M059J (cell line): Measurements from ENCODE around the gene UBE2O. TPM values are rescaled to one million over a fixed set of nuclear protein-coding genes. Genes with fewer than 3 reads are reported as not detected.
"Not testable (repeated sequence)": the region's sequence is repeated elsewhere in the genome, so short reads cannot be mapped to it uniquely, and the experiment has no call there.

ENCODE experiments used
- DNase-seq: peaks from one replicate; pipeline ENCODE4 v3.0.0-alpha.2; 2012; ENCODE audit warnings: low read depth
- total RNA-seq: library from RNA; depleted of rRNA; stranded (reverse); fragments of >200 nt; shearing (Covaris generic); gene quantifications from 2 replicates; pipeline ENCODE4 v1.2.3, GENCODE V29; 2014

Gene UBE2O
- total RNA-seq, 1 experiment from 2014 or later, result 18.5 TPM

GRCh38 chr17:76371656-76372628 lies 81.0 kb downstream of the UBE2O start:
- DNase-seq, result peak; percentile 94

DNA sequence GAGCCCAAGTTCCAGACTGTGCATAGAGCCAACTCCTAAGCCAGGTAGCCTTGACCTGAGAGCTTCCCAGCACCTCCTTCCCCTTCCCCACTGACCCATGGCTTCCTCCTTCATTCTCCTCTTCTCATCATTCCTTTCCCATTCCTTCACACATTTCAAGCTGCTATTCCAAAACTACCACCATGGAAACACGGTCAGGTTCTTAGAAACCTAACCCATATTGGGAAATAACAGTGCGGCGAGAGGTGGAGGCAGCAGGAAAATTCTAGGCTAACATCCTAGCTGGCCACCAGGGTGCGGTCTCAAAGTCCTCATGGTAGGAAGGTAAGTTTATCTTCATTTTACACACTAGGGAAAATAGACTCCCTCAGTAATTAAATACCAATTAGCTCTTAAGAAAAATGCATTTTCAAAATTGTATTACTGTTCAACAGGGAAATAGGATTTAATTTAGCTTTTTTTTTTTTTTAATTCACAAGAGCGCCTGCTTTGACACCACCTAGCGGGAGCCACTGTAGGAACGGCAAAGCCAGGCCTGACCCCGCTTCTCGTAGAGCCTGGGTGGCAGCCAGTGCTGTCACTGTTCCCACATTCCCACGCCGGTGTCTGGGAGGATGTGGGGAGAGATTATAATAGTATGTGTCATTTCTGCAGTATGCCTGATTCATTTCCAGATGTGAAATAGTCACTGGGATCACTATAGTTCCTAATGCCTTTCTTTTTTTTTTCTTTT lies 82.5 kb downstream of the UBE2O start:
- DNase-seq, result peak; percentile 96

GRCh38 chr17:76369804-76370203 lies 83.1 kb downstream of the UBE2O start:
- no peak for DNase-seq

- no peak for DNase-seq
Observed at GRCh38 chr17:76369379-76369778, 83.6 kb downstream of the UBE2O start.

DNA sequence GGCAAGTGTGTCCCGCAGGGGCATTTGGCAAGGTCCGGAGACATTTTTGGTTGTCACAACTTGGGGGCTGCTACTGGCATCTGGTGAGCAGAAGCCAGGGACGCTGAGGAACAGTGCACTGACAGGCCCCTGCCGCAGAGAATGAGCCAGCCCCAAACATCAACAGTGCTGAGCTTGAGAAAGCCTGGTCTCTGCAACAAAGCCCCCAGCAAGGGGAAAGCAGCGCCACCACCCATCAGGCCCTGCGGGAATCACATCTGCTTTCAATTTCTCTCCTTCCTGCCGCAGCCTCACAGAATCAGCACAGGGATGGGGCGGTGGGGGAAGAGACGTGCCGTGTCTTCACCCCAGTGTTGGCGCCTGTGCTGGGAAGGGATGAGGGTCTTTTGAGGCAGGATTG lies 84.4 kb downstream of the UBE2O start:
- DNase-seq, result no peak

GRCh38 chr17:76367642-76368041 lies 85.3 kb downstream of the UBE2O start:
- no peak for DNase-seq

GRCh38 chr17:76366247-76366646 lies 86.7 kb downstream of the UBE2O start:
- DNase-seq, result no peak

GRCh38 chr17:76365256-76365903 lies 87.6 kb downstream of the UBE2O start:
- no peak for DNase-seq

DNA sequence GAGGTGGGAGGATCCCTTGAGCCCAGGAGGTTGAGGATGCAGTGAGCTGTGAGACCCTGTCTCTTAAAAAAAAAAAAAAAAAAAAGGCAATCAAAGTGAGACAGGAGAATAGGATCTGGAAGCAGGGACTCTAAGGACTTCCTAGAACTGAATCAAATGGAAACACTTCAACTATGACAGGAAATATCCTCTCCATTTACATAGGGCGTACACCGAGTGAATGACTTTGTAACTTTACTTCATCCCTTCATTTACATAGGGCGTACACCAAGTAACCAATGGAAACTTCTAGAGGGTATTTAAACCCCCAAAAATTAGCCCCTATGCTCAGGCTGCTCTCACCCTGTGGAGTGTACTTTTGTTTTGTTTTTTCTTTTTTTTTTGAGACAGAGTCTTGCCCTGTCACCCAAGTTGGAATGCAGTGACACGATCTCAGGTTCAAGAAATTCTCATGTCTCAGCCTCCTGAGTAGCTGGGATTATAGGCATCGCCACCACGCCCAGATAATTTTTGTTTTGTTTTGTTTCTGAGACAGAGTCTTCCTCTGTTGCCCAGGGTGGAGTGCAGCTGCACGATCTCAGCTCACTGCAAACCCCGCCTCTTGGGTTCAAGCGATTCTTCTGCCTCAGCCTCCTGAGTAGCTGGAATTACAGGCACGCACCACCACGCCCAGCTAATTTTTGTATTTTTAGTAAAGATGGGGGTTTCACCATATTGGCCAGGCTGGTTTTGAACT lies 89.7 kb downstream of the UBE2O start:
- no peak for DNase-seq

DNA sequence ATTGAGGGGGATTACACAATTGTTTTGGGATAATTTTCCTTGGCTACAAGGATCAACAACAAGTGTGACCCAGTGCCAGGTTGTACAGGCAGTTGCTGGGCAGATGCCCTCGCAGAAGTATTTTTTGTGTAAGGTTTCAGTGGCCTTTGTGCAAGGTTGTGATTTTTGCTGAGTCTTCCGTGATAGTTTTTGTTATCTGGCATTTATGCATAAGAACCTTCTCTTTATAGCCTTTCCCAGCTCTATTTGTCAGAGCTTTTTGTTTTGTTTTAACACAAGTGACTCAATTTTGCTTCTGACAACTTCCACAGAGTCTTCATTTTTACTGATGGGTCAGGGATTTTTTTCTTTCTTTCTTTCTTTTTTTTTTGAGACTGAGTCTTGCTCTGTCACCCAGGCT lies 92.5 kb downstream of the UBE2O start:
- no peak for DNase-seq

DNA sequence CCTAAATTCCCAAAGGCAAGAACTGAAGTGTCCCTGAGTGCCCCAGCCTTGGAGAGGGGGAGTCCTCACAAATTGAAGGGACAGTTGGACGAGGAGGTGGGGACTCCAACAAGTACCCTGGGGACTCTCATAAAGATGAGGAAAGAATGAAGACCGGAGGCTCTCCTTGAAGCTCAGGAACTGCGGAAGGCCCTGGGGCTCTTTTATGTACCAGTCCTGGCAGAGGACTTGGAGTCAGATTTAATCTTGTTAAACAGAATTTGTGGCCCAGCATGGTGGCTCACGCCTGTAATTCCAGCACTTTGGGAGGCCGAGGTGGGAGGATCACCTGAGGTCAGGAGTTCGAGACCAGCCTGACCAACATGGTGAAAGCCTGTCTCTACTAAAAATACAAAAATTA lies 93.2 kb downstream of the UBE2O start:
- DNase-seq, result not testable (repeated sequence)

DNA sequence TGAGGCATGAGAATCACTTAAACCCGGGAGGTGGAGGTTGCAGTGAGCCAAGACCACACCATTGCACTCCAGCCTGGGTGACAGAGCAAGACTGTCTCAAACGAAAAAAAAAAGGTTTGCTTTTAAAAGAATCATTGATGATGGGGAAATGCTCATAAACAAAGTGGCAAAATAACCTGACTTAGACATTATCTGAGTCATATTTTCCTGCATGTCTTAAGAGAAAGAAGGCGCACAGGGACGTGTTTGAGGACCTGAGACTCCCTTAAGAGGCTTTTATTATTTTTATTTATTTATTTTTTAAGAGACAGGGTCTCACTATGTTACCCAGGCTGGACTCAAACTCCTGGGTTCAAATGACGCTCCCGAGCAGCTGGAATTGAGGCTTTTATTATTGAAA lies 93.6 kb downstream of the UBE2O start:
- DNase-seq, result no peak

DNA sequence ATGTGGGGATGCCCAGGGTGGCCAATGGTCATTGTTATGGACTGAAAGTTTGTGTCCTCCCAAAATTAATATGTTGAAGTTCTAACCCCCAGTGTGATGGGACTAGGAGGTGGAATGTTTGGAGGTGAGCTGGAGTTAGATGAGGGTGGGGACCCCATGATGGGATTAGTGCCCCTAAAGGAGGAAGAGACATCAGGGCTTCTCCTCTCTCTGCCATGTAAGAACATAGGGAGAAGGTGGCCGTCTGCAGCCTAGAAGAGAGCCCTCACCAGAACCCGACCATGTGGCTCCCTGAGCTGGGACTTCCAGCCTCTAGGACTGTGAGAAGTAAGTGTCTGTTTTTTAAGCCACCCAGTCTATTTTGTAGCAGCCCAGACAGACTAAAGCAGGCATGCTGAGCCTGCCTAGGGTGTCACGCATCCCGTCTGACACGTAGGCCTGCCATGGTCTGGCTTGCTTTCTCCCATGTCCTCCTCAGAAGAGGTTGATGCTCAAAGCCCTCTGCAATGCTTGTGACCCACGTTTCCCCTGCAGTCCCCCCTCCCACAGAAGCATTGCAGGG lies 95.3 kb downstream of the UBE2O start:
- DNase-seq, result no peak

DNA sequence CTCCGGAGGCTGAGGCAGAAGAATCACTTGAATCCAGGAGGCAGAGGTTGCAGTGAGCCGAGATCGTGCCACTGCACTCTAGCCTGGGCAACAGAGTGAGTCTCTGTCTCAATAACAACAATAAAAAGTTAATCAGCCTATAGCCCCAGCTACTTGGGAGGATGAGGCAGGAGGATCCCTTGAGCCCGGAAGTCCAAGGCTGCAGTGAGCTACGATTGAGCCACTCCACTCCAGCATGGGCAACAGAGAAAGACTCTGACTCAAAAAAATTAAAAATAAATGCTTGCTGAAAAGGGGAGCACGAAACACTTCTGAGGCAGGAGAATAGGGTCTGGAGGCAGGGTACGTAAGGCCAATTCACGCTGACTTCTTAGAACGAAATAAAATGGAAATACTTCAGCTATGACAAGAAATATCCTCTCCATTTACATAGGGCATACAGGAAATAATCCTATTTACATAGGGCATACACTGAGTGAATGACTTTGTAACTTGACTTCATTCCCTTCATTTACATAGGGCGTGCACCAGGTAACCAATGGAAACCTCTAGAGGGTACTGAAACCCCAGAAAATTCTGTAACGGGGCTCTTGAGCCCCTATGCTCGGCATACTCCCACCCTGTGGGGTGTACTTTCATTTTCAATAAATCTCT lies 96.0 kb downstream of the UBE2O start:
- no peak for DNase-seq

DNA sequence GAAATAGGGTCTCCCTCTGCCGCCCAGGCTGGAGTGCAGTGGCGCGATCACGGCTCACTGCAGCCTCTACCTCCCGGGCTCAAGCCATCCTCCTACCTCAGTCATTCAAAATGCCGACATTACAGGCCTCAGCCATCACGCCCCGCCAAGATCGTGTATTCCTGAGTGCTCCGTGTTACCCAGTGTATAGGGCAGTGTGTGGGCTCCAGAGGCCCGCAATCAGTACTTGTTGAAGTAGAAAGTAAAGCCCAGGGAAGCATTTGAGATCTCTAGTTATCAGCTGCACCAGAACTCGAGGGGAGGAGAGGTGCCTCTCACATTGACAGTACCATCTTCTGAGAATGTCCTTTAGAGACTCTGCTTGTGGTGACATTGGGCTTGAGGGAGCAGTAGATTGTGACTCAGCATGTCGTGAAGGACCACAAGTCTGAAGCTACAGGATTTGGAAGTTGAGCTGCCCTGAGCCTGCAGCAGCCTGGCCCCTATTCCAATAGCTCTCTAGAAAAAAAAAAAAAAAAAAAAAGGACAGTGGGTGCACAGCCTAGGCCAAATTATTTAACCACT lies 98.1 kb downstream of the UBE2O start:
- peak; percentile 49 for DNase-seq

DNA sequence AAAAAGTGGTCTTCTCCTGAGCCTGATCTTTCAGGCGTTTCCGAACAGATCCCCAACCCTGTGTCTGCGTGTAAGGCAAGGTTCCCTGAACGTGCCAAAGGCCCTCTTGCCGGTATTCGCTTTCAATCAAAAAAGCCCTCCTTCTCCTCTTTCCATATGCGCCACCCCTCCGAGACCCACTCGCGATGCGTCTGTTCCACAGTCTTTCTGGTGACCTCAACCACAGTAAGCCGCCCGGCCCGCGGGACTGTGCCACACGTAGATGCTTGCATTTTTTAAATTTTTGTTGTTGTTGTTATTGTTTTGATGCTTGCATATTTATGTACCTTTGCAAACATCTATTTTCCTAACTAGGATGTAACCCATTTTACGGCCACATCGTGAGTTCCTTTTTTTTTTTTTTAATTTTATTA lies 98.6 kb downstream of the UBE2O start:
- no peak for DNase-seq

- peak; percentile 90 for DNase-seq
Observed at GRCh38 chr17:76353599-76354316, 99.2 kb downstream of the UBE2O start, which contains the start of gene PRPSAP1. PRPSAP1 (minus strand) TSS chr17:76353916; CDS start chr17:76353703, 213 bp downstream.

GRCh38 chr17:76353004-76353598 lies 99.9 kb downstream of the UBE2O start:
- peak; percentile 36 for DNase-seq

GRCh38 chr17:76351526-76352071 lies 101.4 kb downstream of the UBE2O start:
- DNase-seq, result no peak
